Esophagus squamous epithelium (tissue), 5 donors: Measurements from ENCODE around the gene OR52W1. TPM values are rescaled to one million over a fixed set of nuclear protein-coding genes. Genes with fewer than 3 reads are reported as not detected.

Source experiments
- DNase-seq: peaks from one replicate; lab custom pipeline; 2025; lab: John Stamatoyannopoulos, UW
- H3K27ac ChIP-seq, 4 donors: fragments of 200-600 bp; sonication (generic); one replicate each; pipeline ENCODE4 v1.5.1; 2016 to 2019; ENCODE audit warnings: mild to moderate bottlenecking in 1 of 4
- H3K27me3 ChIP-seq, 4 donors: fragments of 200-600 bp; sonication (generic); 1 replicate in 3 of 4; 2 replicates in 1 of 4; pipeline versions ENCODE4 v1.5.1 to v1.6.0; 2017 to 2021; ENCODE audit warnings: antibody characterized with exemption in 1 of 4
- H3K36me3 ChIP-seq, 3 donors: fragments of 200-600 bp; sonication (generic); one replicate each; pipeline ENCODE4 v1.5.1; 2016 to 2019
- H3K4me1 ChIP-seq, 3 donors: fragments of 200-600 bp; sonication (generic); one replicate each; pipeline ENCODE4 v1.5.1; 2017 to 2019
- H3K4me3 ChIP-seq, 4 donors: fragments of 200-600 bp; sonication (generic); 1 replicate in 3 of 4; 2 replicates in 1 of 4; pipeline ENCODE4 v1.5.1; 2016 to 2019; ENCODE audit warnings: mild to moderate bottlenecking in 2 of 4, moderate library complexity in 1 of 4
- H3K9me3 ChIP-seq, 3 donors: fragments of 200-600 bp; sonication (generic); one replicate each; pipeline ENCODE4 v1.5.1; 2016 to 2019
- POLR2A ChIP-seq, 4 donors: fragments of 450-650 bp; IDR thresholded peaks; one replicate each; pipeline ENCODE4 v1.6.1; 2017; ENCODE audit warnings: antibody characterized with exemption in 4 of 4, mild to moderate bottlenecking in 4 of 4, moderate library complexity in 3 of 4
- WGBS, 2 donors: methylation state at CpG; one replicate each; pipeline ENCODE4 v1.1.5; 2018; 5-methylcytosine and 5-hydroxymethylcytosine counted together
- intact Hi-C: fragments of 100-400 bp; cut with DNase I; formaldehyde crosslinking; loops from one replicate; pipeline ENCODE4 v1.15.0; 2022
- total RNA-seq, 4 donors: library from RNA; depleted of rRNA; stranded (reverse); fragments of >200 nt; gene quantifications; one replicate each; pipeline ENCODE4 v1.1.0, GENCODE V29; 2016
- TF ChIP-seq, protein P1 (sequence below), 6 experiments: fragments of 450-650 bp in 4 of 6; fragments of 200-600 bp in 2 of 6; sonication (generic) in 2 of 6; IDR thresholded peaks; one replicate each; pipeline ENCODE4 v1.5.1; 2016 to 2019; ENCODE audit warnings: antibody characterized with exemption in 6 of 6, mild to moderate bottlenecking in 4 of 6, moderate library complexity in 4 of 6
- donor health status: DM: yes; HTN: yes; CAD: no.

OR52W1 gene
- total RNA-seq, 4 donors from 2014 or later: not detected

DNA sequence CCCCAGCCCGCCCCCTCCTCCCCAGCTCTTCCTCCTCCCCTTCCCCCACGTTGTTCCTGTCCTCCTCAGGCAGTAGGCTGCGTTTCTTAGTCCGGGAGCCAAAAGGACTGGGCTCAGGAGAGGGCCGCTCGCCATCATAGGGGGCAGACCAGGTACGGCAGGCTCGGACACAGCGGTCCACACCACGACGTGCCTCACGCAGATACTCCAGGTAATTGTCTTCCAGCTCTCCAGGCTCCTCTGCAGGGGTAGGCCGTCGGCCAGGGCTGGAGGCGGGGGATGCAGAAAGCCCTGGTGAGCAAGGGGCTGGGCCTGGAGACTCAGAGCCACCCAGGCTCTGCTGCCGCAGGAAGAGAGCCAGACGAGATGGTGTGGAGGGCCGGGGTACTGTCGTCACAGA is 18.7 kb downstream of the OR52W1 start:
- Histone ChIP-seq H3K27ac (no peak overlapping the region), H3K36me3 (peaks cover 29 to 100% (median 40%) of the 10 kb centered on the region in 3 donors), H3K27me3 (no peaks in the 10 kb centered on the region), H3K9me3 (no peaks in the 10 kb centered on the region), H3K4me3 (no peak overlapping the region), H3K4me1 (peaks cover 0 to 20% (median 14%) of the 10 kb centered on the region in 3 donors)
- WGBS, 2 donors: 83 to 85% methylated on average over 4 to 8 of the region's 19 CpGs
- TF ChIP-seq, protein P1, sequence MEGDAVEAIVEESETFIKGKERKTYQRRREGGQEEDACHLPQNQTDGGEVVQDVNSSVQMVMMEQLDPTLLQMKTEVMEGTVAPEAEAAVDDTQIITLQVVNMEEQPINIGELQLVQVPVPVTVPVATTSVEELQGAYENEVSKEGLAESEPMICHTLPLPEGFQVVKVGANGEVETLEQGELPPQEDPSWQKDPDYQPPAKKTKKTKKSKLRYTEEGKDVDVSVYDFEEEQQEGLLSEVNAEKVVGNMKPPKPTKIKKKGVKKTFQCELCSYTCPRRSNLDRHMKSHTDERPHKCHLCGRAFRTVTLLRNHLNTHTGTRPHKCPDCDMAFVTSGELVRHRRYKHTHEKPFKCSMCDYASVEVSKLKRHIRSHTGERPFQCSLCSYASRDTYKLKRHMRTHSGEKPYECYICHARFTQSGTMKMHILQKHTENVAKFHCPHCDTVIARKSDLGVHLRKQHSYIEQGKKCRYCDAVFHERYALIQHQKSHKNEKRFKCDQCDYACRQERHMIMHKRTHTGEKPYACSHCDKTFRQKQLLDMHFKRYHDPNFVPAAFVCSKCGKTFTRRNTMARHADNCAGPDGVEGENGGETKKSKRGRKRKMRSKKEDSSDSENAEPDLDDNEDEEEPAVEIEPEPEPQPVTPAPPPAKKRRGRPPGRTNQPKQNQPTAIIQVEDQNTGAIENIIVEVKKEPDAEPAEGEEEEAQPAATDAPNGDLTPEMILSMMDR (IDR thresholded peaks at IDR 0.05): no peak
- no peak for TF ChIP-seq POLR2A (IDR thresholded peaks at IDR 0.05)
- DNase-seq: no peak
- intact Hi-C loops: no loop called here

DNA sequence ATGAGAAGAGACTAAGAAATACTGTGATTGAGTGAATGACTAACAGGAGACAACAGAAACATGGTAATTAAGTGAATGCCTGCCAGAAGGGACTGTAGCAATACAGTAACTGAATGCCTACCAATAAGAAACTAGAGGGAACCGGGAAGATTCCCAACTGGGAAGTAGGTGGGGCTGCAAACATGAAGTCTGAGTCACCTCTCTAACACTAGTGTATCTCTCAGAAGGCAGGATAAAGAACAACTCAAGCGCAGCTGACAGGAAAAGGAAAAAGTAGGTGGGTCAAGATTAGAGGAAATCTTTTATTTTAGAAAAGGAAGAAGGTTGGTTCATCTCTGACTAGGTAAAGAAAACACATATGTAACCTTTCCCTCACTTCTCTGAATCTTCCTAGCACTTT is 20.3 kb downstream of the OR52W1 start:
- WGBS, 2 donors: 25 to 33% methylated on average over 2 of the region's 2 CpGs

DNA sequence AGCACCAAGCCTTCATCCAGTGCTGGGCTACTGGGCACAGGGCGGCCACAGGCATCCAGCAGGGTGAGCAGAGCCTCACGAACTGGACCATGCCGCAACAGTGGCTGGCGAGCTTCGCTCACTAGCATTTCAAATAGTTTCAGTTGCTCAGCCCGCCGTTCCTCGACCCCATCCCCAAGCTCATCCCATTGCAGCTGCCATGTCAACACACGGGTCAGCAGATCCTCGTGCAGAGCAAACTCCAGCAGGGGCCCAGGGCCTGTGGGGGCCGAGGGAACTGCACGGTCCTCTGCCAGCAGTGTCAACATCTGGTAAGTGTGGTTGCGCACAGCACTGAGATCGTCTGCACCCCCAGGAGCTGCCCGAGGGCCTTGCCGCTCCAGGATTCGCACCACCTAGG is 24.8 kb downstream of the OR52W1 start:
- intact Hi-C loops: loop anchor here (10.0 kb wide), 1 partner anchor 271 kb away; the partner anchor contains the start of gene DNHD1
- Histone ChIP-seq H3K4me1 (peaks cover 0 to 34% (median 10%) of the 10 kb centered on the region in 3 donors), H3K27ac (no peak overlapping the region), H3K36me3 (peaks cover 19 to 56% (median 29%) of the 10 kb centered on the region in 3 donors), H3K4me3 (no peak overlapping the region), H3K27me3 (no peaks in the 10 kb centered on the region), H3K9me3 (no peaks in the 10 kb centered on the region)
- no peak for DNase-seq
- WGBS, 2 donors: 95 to 96% methylated on average over 9 to 10 of the region's 17 CpGs
- TF ChIP-seq, protein P1 (IDR thresholded peaks at IDR 0.05): no peak
- TF ChIP-seq POLR2A (IDR thresholded peaks at IDR 0.05): no peak

More for the DNA sequence above, 20.3 kb downstream of the OR52W1 start:
- Histone ChIP-seq H3K4me1 (peaks cover 0 to 20% (median 14%) of the 10 kb centered on the region in 3 donors), H3K27me3 (no peaks in the 10 kb centered on the region), H3K36me3 (peaks cover 36 to 100% (median 54%) of the 10 kb centered on the region in 3 donors), H3K4me3 (no peak overlapping the region), H3K9me3 (no peaks in the 10 kb centered on the region), H3K27ac (peak overlapping the region; percentile 58 to 72 (median 71))
- TF ChIP-seq POLR2A (IDR thresholded peaks at IDR 0.05): no peak
- TF ChIP-seq, protein P1 (IDR thresholded peaks at IDR 0.05): no peak
- intact Hi-C loops: no loop called here
- no peak for DNase-seq

DNA sequence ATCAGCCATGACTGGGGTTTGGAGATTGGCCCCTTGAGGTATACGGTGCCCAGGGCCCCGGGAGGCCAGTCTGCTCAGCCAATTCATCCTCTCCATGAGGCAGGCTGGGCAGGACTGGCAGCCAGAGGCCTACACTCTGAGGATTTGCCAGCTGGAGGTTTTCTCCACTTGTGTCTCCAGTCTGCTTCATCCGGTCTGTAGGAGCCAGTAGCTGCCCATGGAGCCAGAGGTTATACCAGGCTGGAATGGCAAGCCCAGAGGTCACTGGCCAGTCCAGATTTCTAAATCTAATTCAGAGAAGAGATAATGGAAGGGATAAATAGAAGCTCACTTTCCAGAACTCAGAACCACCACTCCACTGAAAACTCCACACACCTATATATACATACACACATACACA is 25.4 kb downstream of the OR52W1 start:
- no peak for DNase-seq
- TF ChIP-seq POLR2A (IDR thresholded peaks at IDR 0.05): no peak
- TF ChIP-seq, protein P1 (IDR thresholded peaks at IDR 0.05): no peak
- no peaks in the 10 kb centered on the region for H3K9me3 ChIP-seq
- peaks cover 0 to 28% (median 6%) of the 10 kb centered on the region in 3 donors for H3K4me1 ChIP-seq
- H3K36me3 ChIP-seq: peaks cover 18 to 51% (median 28%) of the 10 kb centered on the region in 3 donors
- intact Hi-C loops: loop anchor here (10.0 kb wide), 1 partner anchor 270 kb away; the partner anchor contains the start of gene DNHD1
- H3K4me3 ChIP-seq: no peak overlapping the region
- H3K27me3 ChIP-seq: no peaks in the 10 kb centered on the region
- H3K27ac ChIP-seq: no peak overlapping the region
- 100% methylated on average over 1 to 3 of the region's 3 CpGs for WGBS, 2 donors

DNA sequence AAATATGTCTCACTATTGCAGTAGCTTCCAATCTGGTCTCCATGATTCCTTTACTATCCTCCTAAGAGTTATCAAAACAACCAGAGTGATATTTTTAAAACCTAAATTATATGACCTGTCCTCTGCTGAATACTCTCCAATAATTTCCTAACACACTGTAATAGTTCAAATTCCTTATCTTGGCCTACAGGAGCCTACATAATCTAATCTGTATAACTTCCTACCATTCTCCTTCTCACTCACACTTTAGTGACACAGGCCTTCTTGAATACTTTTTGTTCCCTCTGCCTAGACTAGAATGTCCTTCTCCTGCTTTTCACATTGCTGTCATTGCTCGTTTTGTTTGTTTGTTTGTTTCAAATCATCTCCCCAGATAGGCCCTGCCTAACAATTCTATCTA is 26.0 kb downstream of the OR52W1 start:
- H3K4me3 ChIP-seq: no peak overlapping the region
- peaks cover 0 to 26% (median under 1%) of the 10 kb centered on the region in 3 donors for H3K4me1 ChIP-seq
- DNase-seq: no peak
- H3K27me3 ChIP-seq: no peaks in the 10 kb centered on the region
- no peak overlapping the region for H3K27ac ChIP-seq
- TF ChIP-seq POLR2A (IDR thresholded peaks at IDR 0.05): no peak
- intact Hi-C loops: loop anchor here (10.0 kb wide), 1 partner anchor 270 kb away; the partner anchor contains the start of gene DNHD1
- WGBS, 2 donors: 48 to 55% methylated on average over 1 of the region's 1 CpG
- H3K9me3 ChIP-seq: no peaks in the 10 kb centered on the region
- H3K36me3 ChIP-seq: peaks cover 18 to 45% (median 28%) of the 10 kb centered on the region in 3 donors
